HUES48 (cell line): ENCODE data around the gene DGCR8.
"Not testable (repeated sequence)": the region's sequence is repeated elsewhere in the genome, so short reads cannot be mapped to it uniquely, and the experiment has no call there.

ENCODE experiments used
- H3K27ac ChIP-seq: one replicate; pipeline ENCODE4 v1.7.0; 2013; ENCODE audit warnings: low read depth, low read length, inconsistent platforms
- H3K27me3 ChIP-seq: 2 replicates; pipeline ENCODE4 v1.6.1; 2013; ENCODE audit warnings: mild to moderate bottlenecking, low read length; ENCODE audit not compliant: control insufficient read depth, insufficient read depth
- H3K36me3 ChIP-seq: 2 replicates; pipeline ENCODE4 v1.6.1; 2013; ENCODE audit warnings: low read length; ENCODE audit not compliant: control insufficient read depth, insufficient read depth
- H3K4me1 ChIP-seq: 2 replicates; pipeline ENCODE4 v1.6.1; 2013; ENCODE audit warnings: mild to moderate bottlenecking, low read length; ENCODE audit not compliant: control insufficient read depth, insufficient read depth
- H3K4me3 ChIP-seq: 2 replicates; pipeline ENCODE4 v1.5.1; 2013; ENCODE audit warnings: mild to moderate bottlenecking, low read depth, low read length
- H3K9ac ChIP-seq: 2 replicates; pipeline ENCODE4 v1.6.1; 2013; ENCODE audit warnings: mild to moderate bottlenecking, low read depth, low read length, moderate library complexity
- H3K9me3 ChIP-seq: 2 replicates; pipeline ENCODE4 v1.6.1; 2013; ENCODE audit warnings: low read length; ENCODE audit not compliant: control insufficient read depth, insufficient read depth

Gene DGCR8

GRCh38 chr22:20156611-20157429 lies 76.8 kb downstream of the DGCR8 start:
- no peak overlapping the region for H3K27ac ChIP-seq
- H3K27me3 ChIP-seq = no peaks in the 10 kb centered on the region
- H3K9ac ChIP-seq = no peak overlapping the region
- no peaks in the 10 kb centered on the region for H3K36me3 ChIP-seq
- no peaks in the 10 kb centered on the region for H3K9me3 ChIP-seq
- H3K4me1 ChIP-seq = no peaks in the 10 kb centered on the region
- no peak overlapping the region for H3K4me3 ChIP-seq

GRCh38 chr22:20157430-20158183 lies 77.6 kb downstream of the DGCR8 start:
- no peak overlapping the region for H3K4me3 ChIP-seq
- H3K4me1 ChIP-seq = no peaks in the 10 kb centered on the region
- H3K9ac ChIP-seq = no peak overlapping the region
- H3K27me3 ChIP-seq = no peaks in the 10 kb centered on the region
- H3K36me3 ChIP-seq = no peaks in the 10 kb centered on the region
- no peak overlapping the region for H3K27ac ChIP-seq
- H3K9me3 ChIP-seq = no peaks in the 10 kb centered on the region

- no peak overlapping the region for H3K27ac ChIP-seq
- no peaks in the 10 kb centered on the region for H3K27me3 ChIP-seq
- H3K4me3 ChIP-seq = no peak overlapping the region
- H3K4me1 ChIP-seq = no peaks in the 10 kb centered on the region
- no peaks in the 10 kb centered on the region for H3K9me3 ChIP-seq
- H3K36me3 ChIP-seq = no peaks in the 10 kb centered on the region
- H3K9ac ChIP-seq = no peak overlapping the region
Observed at GRCh38 chr22:20158391-20159036, 78.5 kb downstream of the DGCR8 start.

GRCh38 chr22:20159076-20159475 lies 79.0 kb downstream of the DGCR8 start:
- Histone ChIP-seq H3K4me1 (no peaks in the 10 kb centered on the region), H3K27ac (no peak overlapping the region), H3K36me3 (no peaks in the 10 kb centered on the region), H3K9ac (no peak overlapping the region), H3K4me3 (no peak overlapping the region), H3K9me3 (no peaks in the 10 kb centered on the region), H3K27me3 (no peaks in the 10 kb centered on the region)

GRCh38 chr22:20159531-20159930 lies 79.5 kb downstream of the DGCR8 start:
- H3K9ac ChIP-seq, H3K4me1 ChIP-seq: not testable (repeated sequence)

GRCh38 chr22:20160041-20160440 lies 80.0 kb downstream of the DGCR8 start:
- H3K9ac ChIP-seq = no peak overlapping the region

More at GRCh38 chr22:20159531-20159930, 79.5 kb downstream of the DGCR8 start:
- not testable (repeated sequence) for H3K9me3 ChIP-seq, H3K27ac ChIP-seq, H3K36me3 ChIP-seq, H3K27me3 ChIP-seq, H3K4me3 ChIP-seq

More at GRCh38 chr22:20160041-20160440, 80.0 kb downstream of the DGCR8 start:
- Histone ChIP-seq H3K27me3 (no peaks in the 10 kb centered on the region), H3K36me3 (no peaks in the 10 kb centered on the region), H3K4me1 (no peaks in the 10 kb centered on the region), H3K27ac (no peak overlapping the region), H3K9me3 (no peaks in the 10 kb centered on the region), H3K4me3 (no peak overlapping the region)
